HL-60 (cell line): Measurements from ENCODE around the gene ZNF638.
"Not testable (repeated sequence)": the region's sequence is repeated elsewhere in the genome, so short reads cannot be mapped to it uniquely, and the experiment has no call there.

Experiments used
- SPI1 ChIP-seq: IDR thresholded peaks from 2 replicates; pipeline ENCODE4 v1.6.1; 2012; ENCODE audit warnings: low read depth, mild to moderate bottlenecking, borderline replicate concordance
- TF ChIP-seq, protein P1 (sequence below): IDR thresholded peaks from 2 replicates; pipeline ENCODE4 v1.6.1; 2012; ENCODE audit warnings: low read depth; ENCODE audit not compliant: insufficient replicate concordance

DNA sequence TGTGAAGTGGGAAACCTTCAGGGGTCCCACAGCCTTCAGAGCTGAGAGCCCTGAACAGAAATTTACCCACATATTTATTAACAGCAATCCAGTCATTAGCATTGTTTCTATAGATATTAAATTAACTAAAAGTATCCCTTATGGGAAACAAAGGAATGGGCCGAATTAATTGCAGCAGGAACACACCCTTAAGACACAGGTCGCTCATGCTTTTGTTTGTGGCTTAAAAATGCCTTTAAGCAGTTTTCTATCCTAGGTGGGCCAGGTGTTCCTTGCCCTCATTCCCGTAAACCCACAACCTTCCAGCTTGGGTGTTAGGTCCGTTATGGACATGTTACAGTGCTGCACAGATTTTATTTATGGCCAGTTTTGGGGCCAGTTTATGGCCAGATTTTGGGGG is 13.7 kb upstream of the ZNF638 start:
- not testable (repeated sequence) for TF ChIP-seq SPI1
- TF ChIP-seq, protein P1, sequence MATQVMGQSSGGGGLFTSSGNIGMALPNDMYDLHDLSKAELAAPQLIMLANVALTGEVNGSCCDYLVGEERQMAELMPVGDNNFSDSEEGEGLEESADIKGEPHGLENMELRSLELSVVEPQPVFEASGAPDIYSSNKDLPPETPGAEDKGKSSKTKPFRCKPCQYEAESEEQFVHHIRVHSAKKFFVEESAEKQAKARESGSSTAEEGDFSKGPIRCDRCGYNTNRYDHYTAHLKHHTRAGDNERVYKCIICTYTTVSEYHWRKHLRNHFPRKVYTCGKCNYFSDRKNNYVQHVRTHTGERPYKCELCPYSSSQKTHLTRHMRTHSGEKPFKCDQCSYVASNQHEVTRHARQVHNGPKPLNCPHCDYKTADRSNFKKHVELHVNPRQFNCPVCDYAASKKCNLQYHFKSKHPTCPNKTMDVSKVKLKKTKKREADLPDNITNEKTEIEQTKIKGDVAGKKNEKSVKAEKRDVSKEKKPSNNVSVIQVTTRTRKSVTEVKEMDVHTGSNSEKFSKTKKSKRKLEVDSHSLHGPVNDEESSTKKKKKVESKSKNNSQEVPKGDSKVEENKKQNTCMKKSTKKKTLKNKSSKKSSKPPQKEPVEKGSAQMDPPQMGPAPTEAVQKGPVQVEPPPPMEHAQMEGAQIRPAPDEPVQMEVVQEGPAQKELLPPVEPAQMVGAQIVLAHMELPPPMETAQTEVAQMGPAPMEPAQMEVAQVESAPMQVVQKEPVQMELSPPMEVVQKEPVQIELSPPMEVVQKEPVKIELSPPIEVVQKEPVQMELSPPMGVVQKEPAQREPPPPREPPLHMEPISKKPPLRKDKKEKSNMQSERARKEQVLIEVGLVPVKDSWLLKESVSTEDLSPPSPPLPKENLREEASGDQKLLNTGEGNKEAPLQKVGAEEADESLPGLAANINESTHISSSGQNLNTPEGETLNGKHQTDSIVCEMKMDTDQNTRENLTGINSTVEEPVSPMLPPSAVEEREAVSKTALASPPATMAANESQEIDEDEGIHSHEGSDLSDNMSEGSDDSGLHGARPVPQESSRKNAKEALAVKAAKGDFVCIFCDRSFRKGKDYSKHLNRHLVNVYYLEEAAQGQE: not testable (repeated sequence)
